GM10248 (cell line): Measurements from ENCODE around the gene PPP2R5A.
"Not testable (repeated sequence)": the region's sequence is repeated elsewhere in the genome, so short reads cannot be mapped to it uniquely, and the experiment has no call there.

Source experiments
- CTCF ChIA-PET: fragments of 300-600 bp; sonication (Branson Sonifier 250); formaldehyde crosslinking; extraction: SDS; loops from one replicate; lab custom pipeline; 2021; ENCODE audit warnings: antibody characterized with exemption; lab: Yijun Ruan, JAX
- POLR2A ChIA-PET: fragments of 350-650 bp; sonication (Branson Sonifier 250); formaldehyde crosslinking; extraction: SDS; loops from one replicate; lab custom pipeline; 2020; ENCODE audit warnings: antibody characterized with exemption; lab: Yijun Ruan, JAX
- DNase-seq: peaks from one replicate; pipeline ENCODE4 v3.0.0; 2012; ENCODE audit errors: extremely low spot score
- TF ChIP-seq, protein P1 (sequence below): IDR thresholded peaks from 2 replicates; pipeline ENCODE4 v1.5.1; 2012; ENCODE audit warnings: mild to moderate bottlenecking, low read depth; ENCODE audit errors: extremely low read depth, missing control alignments, control extremely low read depth

Gene PPP2R5A

DNA sequence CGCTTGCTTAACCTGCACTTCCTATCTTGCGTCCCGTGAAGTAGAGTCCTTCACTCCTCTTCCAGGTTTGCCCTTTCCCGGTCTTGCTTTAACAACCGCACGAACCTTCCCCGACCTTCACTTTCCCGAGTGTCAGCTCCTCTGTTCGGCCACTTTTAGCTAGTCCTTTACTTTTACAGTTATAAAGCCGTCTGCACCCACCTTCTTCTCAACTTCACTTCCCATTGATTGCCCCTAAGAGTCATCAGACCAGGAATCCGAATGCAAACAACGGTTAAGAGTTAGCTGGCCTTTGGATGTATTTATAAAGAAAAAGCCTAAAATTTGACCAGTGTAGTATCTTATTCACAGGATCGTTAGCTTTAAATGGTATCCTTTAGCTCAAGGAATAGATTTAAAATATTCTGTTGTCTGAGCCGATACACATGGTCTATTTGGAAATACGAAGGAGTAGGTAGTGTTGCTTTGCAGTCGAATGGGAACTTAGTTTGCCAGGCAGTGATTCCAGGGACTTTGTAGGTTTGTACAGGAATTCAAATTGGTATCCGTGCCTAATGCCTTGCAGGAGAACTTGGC is 1.4 kb downstream of the PPP2R5A start:
- TF ChIP-seq, protein P1, sequence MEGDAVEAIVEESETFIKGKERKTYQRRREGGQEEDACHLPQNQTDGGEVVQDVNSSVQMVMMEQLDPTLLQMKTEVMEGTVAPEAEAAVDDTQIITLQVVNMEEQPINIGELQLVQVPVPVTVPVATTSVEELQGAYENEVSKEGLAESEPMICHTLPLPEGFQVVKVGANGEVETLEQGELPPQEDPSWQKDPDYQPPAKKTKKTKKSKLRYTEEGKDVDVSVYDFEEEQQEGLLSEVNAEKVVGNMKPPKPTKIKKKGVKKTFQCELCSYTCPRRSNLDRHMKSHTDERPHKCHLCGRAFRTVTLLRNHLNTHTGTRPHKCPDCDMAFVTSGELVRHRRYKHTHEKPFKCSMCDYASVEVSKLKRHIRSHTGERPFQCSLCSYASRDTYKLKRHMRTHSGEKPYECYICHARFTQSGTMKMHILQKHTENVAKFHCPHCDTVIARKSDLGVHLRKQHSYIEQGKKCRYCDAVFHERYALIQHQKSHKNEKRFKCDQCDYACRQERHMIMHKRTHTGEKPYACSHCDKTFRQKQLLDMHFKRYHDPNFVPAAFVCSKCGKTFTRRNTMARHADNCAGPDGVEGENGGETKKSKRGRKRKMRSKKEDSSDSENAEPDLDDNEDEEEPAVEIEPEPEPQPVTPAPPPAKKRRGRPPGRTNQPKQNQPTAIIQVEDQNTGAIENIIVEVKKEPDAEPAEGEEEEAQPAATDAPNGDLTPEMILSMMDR: no peak
- POLR2A ChIA-PET: interaction anchor here (0.8 kb wide), 1 partner anchor 348 kb away, joined by 5 read pairs; no protein-coding TSS in a partner anchor
- DNase-seq: no peak
- CTCF ChIA-PET: interaction anchor here (0.9 to 3.0 kb wide), 14 partner anchors 8 to 251 kb away, joined by 3 to 18 read pairs (median 4); partner anchors contain the start of genes DTL and INTS7

DNA sequence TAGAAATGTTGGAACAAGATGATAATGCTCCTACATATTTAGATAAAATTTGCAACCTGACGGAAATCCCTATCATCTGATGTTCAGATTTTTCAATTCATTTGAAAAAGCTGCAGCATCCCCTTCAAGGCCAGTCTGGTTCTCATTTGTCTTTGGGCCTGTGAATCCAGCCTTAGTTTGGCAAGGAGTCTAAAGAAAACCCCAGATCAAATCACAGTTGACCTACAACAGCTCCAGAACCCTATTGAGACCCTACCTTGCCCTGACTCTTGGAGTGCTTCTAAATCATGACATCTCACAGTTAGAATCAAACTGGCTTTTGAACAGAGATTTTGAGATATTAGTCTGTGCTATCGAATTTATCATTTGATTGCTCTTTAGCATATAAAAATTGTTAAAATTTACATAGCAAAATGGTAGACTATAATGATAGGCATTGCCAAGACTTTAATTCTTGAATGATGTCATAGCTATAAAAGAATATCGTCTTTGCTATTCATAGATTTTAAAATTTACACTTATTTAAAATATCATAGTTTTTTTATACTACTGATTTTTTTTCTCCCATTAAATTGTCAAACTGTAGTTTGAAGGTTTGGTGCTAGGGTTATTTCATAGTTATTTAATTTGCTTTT is 2.2 kb downstream of the PPP2R5A start:
- POLR2A ChIA-PET: interaction anchor here (0.6 kb wide), 1 partner anchor 27 kb away, joined by 3 read pairs; no protein-coding TSS in a partner anchor
- CTCF ChIA-PET: interaction anchor here (0.9 to 3.0 kb wide), 10 partner anchors 11 to 252 kb away, joined by 3 to 18 read pairs (median 4); partner anchors contain the start of genes DTL and INTS7
- TF ChIP-seq, protein P1: no peak
- no peak for DNase-seq

DNA sequence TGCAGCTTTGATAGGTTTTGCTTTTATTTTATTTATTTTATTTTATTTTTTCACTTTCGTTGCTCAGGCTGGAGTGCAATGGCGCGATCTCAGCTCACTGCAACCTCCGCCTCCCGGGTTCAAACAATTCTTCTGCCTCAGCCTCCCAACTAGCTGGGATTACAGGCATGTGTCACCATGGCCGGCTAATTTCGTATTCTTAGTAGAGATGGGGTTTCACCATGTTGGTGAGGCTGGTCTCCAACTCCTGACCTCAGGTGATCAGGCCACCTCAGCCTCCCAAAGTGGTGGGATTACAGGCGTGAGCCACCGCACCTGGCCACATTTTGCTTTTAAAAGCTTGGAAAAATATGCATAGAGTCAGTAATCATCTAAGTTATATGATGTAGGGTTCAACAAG is 2.8 kb downstream of the PPP2R5A start:
- DNase-seq: not testable (repeated sequence)
- POLR2A ChIA-PET: interaction anchor here (0.6 kb wide), 1 partner anchor 26 kb away, joined by 3 read pairs; no protein-coding TSS in a partner anchor
- CTCF ChIA-PET: interaction anchor here (0.9 to 3.0 kb wide), 4 partner anchors 24 to 218 kb away, joined by 3 to 18 read pairs (median 10); no protein-coding TSS in a partner anchor

DNA sequence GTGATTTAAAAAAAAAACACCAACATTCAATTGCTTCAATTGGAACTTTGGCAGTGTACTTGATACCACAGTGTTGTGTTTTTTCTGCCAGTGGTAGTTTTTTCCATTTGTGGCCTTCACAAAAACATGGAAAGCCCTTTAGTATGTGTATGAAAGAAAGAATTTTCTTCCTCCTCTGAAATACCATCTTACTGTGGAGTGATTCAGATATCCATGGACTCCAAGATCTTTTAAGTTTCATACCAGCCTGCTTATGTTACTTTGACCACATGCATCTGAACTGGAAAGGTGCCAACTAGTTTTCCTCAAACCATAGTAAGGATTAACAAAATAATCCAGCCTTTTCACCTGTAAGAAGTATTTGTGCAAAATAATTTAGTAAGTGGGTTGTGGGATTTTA is 3.4 kb downstream of the PPP2R5A start:
- CTCF ChIA-PET: interaction anchor here (3.0 kb wide), 1 partner anchor 167 kb away, joined by 18 read pairs; no protein-coding TSS in a partner anchor
- POLR2A ChIA-PET: no interaction called here
- DNase-seq: no peak
- TF ChIP-seq, protein P1: no peak

DNA sequence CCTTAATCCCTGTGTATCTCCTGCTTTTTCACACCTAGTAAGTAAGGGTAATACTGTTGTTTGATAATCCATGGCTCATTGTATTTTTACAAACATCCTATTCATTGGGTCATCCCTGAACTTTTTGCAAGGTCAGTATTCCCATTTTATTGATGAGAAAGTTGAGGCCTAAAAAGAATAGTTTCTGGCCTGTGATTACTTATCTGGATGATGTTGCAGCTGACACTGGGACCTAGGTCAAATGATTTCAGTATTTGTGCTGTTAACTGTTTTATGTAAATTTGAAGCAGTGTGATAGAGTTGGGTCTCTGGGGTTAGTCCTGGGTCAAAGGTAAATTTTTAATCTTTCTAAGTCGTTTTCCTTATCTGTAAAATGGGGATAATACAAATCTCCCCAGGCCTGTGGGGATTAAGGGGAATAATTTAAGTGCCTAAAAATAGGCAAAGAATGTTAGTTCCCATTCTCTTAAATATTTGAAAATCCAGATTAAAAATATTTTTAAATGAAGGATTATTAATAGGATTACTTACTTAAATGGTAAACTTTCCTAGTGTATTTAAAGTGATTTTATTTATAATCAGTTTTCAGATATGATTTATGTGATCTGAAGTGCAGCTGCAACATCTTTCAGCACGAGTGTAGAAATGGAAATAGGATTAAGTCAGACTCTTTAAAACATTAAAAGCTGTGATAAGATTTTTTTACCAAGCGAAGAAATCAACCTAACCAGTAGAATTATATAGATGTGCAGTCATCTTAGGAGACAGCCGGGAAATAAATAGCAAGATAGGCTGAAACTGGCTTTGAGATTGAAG is 4.3 kb downstream of the PPP2R5A start:
- DNase-seq: no peak
- ChIA-PET POLR2A (no interaction called here), CTCF (interaction anchor here (3.5 kb wide), 1 partner anchor 167 kb away, joined by 22 read pairs; no protein-coding TSS in a partner anchor)
- TF ChIP-seq, protein P1: no peak

DNA sequence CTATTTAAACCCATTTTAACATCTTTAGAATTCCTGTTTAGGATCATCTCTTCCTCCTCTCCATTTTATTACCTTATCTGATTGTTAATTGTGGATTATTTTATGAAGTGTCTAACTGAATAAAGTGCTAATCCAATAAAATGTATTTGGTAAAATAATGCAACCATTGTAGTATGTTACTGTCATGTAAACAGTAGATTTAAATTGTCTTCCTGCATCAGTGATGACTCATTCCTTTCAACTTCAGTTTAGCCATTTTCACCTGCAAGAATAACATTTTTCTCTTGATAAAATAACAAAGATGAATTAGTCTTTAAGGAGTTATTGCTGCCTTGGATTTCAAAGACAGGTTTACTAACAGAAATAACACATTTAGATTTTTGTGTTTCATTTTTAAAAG is 5.4 kb downstream of the PPP2R5A start:
- POLR2A ChIA-PET: no interaction called here
- TF ChIP-seq, protein P1: no peak
- CTCF ChIA-PET: interaction anchor here (1.2 to 3.5 kb wide), 7 partner anchors 19 to 255 kb away, joined by 3 to 28 read pairs (median 13); partner anchors contain the start of genes DTL and INTS7
- no peak for DNase-seq
